Adrenal gland (tissue), 5 donors: Measurements from ENCODE around the gene TNFRSF1B.

Experiments used
- POLR2A ChIP-seq, 2 donors: fragments of 450-650 bp; IDR thresholded peaks; one replicate each; pipeline ENCODE4 v1.6.1; 2017; ENCODE audit warnings: antibody characterized with exemption in 2 of 2, mild to moderate bottlenecking in 2 of 2, moderate library complexity in 1 of 2
- TF ChIP-seq, protein P1 (sequence below), 6 experiments: fragments of 450-650 bp in 4 of 6; fragments of 200-600 bp in 2 of 6; sonication (generic) in 1 of 6; IDR thresholded peaks; 1 replicate in 5 of 6; 2 replicates in 1 of 6; pipeline versions ENCODE4 v1.5.1 to v1.8.0; 2016 to 2021; ENCODE audit warnings: antibody characterized with exemption in 6 of 6, mild to moderate bottlenecking in 2 of 6, moderate library complexity in 1 of 6
- donor health status: DM: no; HTN: no; CAD: no.

DNA sequence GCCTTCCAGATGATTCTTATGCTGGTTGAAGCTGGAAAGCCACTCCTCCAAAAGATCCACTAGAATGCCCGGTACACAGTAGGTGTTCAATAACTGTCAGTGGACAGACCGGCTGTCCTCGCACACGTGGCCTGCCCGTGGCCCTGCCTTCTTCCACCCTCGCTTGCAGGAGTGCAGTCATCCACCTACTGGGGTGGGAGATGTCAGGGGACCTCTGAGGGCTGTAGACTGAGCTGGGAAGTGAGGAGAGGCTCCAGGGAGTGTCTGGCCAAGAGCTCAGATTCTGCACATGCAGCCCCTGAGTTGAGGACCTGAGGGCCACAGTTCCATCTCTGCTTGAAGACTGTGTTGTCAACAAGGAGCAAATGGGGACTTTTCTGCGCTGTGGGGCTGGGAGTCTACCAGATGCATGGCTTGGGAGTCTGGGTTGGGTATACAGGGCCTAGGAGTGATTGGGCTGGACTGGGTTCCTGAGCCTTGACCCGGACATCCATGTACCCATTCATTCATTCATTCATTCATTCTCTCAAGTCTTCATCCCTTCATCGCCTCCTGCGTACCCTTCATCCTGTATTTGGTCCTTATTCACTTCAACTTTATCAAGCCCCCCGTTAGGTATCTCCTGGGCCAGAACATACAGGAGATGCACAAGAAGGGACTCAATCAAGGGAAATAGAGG lies 4.2 kb upstream of the TNFRSF1B start:
- no peak for TF ChIP-seq POLR2A (IDR thresholded peaks at IDR 0.05)
- TF ChIP-seq, protein P1, sequence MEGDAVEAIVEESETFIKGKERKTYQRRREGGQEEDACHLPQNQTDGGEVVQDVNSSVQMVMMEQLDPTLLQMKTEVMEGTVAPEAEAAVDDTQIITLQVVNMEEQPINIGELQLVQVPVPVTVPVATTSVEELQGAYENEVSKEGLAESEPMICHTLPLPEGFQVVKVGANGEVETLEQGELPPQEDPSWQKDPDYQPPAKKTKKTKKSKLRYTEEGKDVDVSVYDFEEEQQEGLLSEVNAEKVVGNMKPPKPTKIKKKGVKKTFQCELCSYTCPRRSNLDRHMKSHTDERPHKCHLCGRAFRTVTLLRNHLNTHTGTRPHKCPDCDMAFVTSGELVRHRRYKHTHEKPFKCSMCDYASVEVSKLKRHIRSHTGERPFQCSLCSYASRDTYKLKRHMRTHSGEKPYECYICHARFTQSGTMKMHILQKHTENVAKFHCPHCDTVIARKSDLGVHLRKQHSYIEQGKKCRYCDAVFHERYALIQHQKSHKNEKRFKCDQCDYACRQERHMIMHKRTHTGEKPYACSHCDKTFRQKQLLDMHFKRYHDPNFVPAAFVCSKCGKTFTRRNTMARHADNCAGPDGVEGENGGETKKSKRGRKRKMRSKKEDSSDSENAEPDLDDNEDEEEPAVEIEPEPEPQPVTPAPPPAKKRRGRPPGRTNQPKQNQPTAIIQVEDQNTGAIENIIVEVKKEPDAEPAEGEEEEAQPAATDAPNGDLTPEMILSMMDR (IDR thresholded peaks at IDR 0.05), result no peak
